Smooth muscle cell (in vitro differentiated cells): ENCODE data around the gene GNS. TPM values are rescaled to one million over a fixed set of nuclear protein-coding genes. Genes with fewer than 3 reads are reported as not detected.

Experiments
- DNase-seq: peaks from one replicate; lab custom pipeline; 2025; ENCODE audit not compliant: unreplicated experiment; lab: John Stamatoyannopoulos, UW
- H2AFZ ChIP-seq: fragments of 200-600 bp; sonication (generic); 2 replicates; pipeline ENCODE4 v1.6.0; 2016; ENCODE audit warnings: antibody characterized with exemption, low read depth, mild to moderate bottlenecking
- H3F3A ChIP-seq: fragments of 200-600 bp; sonication (generic); 2 replicates; pipeline ENCODE4 v1.6.0; 2017; ENCODE audit warnings: antibody characterized with exemption, low read depth
- H3K27ac ChIP-seq: fragments of 200-600 bp; sonication (generic); 2 replicates; pipeline ENCODE4 v1.5.1; 2016; ENCODE audit warnings: low read depth, mild to moderate bottlenecking
- H3K27me3 ChIP-seq: fragments of 200-600 bp; sonication (generic); 2 replicates; pipeline ENCODE4 v1.6.1; 2016; ENCODE audit warnings: low read depth, mild to moderate bottlenecking
- H3K36me3 ChIP-seq: fragments of 200-600 bp; sonication (generic); 2 replicates; pipeline ENCODE4 v1.5.1; 2016; ENCODE audit warnings: low read depth
- H3K4me1 ChIP-seq: fragments of 200-600 bp; sonication (generic); 2 replicates; pipeline ENCODE4 v1.5.1; 2016; ENCODE audit warnings: low read depth
- H3K4me2 ChIP-seq: fragments of 200-600 bp; sonication (generic); 2 replicates; pipeline ENCODE4 v1.6.0; 2016; ENCODE audit warnings: mild to moderate bottlenecking
- H3K4me3 ChIP-seq: fragments of 200-600 bp; sonication (generic); 2 replicates; pipeline ENCODE4 v1.5.1; 2016; ENCODE audit warnings: mild to moderate bottlenecking
- H3K79me2 ChIP-seq: fragments of 200-600 bp; sonication (generic); 2 replicates; pipeline ENCODE4 v1.6.0; 2016; ENCODE audit warnings: low read depth, mild to moderate bottlenecking
- H3K9ac ChIP-seq: fragments of 200-600 bp; sonication (generic); 2 replicates; pipeline ENCODE4 v1.6.0; 2016; ENCODE audit warnings: low read depth
- H3K9me3 ChIP-seq: fragments of 200-600 bp; sonication (generic); replicated peaks from 2 replicates; pipeline ENCODE4 v1.5.1; 2016; ENCODE audit warnings: low read depth
- H4K20me1 ChIP-seq: fragments of 200-600 bp; sonication (generic); 2 replicates; pipeline ENCODE4 v1.6.0; 2016; ENCODE audit warnings: low read depth
- CTCF ChIP-seq: fragments of 200-600 bp; sonication (generic); IDR thresholded peaks from 2 replicates; pipeline ENCODE4 v1.5.1; 2017; ENCODE audit warnings: borderline replicate concordance, mild to moderate bottlenecking, antibody characterized with exemption; ENCODE audit not compliant: insufficient read depth, poor library complexity, severe bottlenecking
- WGBS: methylation state at CpG from one replicate; pipeline ENCODE4 v1.1.7; 2016; ENCODE audit warnings: low lambda C conversion rate; 5-methylcytosine and 5-hydroxymethylcytosine counted together
- polyA plus RNA-seq: library from polyadenylated mRNA; unstranded; fragments of >200 nt; fragmentation: Nextera tagmentation; extraction: Ambion mirVana; gene quantifications from 2 replicates; pipeline ENCODE4 v1.2.1, GENCODE V29; 2016
- total RNA-seq: library from RNA; depleted of rRNA; stranded (reverse); fragments of >200 nt; gene quantifications from 2 replicates; pipeline ENCODE4 v1.2.3, GENCODE V29; 2014

GNS gene
- total and polyA plus RNA-seq, 2 experiments from 2014 or later, result 36.4 to 64.9 TPM

GRCh38 chr12:64735442-64735841 lies 23.8 kb downstream of the GNS start:
- no peak for TF ChIP-seq CTCF
- Histone ChIP-seq H3K27ac (no peak overlapping the region), H3K4me1 (no peaks in the 10 kb centered on the region), H3K4me3 (no peak overlapping the region), H4K20me1 (no peaks in the 10 kb centered on the region), H3F3A (peaks cover 2% of the 10 kb centered on the region), H3K36me3 (peaks cover 6% of the 10 kb centered on the region), H2AFZ (no peak overlapping the region), H3K9ac (no peak overlapping the region), H3K79me2 (no peaks in the 10 kb centered on the region), H3K9me3 (no peaks in the 10 kb centered on the region), H3K27me3 (no peaks in the 10 kb centered on the region), H3K4me2 (no peak overlapping the region)
- no peak for DNase-seq

GRCh38 chr12:64733857-64734256 lies 25.3 kb downstream of the GNS start:
- no peak overlapping the region for H3K27ac ChIP-seq
- H3K4me1 ChIP-seq, result no peaks in the 10 kb centered on the region
- no peak overlapping the region for H3K4me3 ChIP-seq
- H3K27me3 ChIP-seq, result no peaks in the 10 kb centered on the region
- 97% methylated on average over 4 of the region's 4 CpGs for WGBS
- no peaks in the 10 kb centered on the region for H3K9me3 ChIP-seq
- H4K20me1 ChIP-seq, result no peaks in the 10 kb centered on the region
- H3K4me2 ChIP-seq, result no peak overlapping the region
- no peaks in the 10 kb centered on the region for H3F3A ChIP-seq
- DNase-seq, result no peak
- H3K9ac ChIP-seq, result no peak overlapping the region
- TF ChIP-seq CTCF, result no peak
- no peak overlapping the region for H2AFZ ChIP-seq
- H3K36me3 ChIP-seq, result peaks cover 6% of the 10 kb centered on the region
- H3K79me2 ChIP-seq, result no peaks in the 10 kb centered on the region

GRCh38 chr12:64731683-64732082 lies 27.5 kb downstream of the GNS start:
- Histone ChIP-seq H3K9me3 (no peaks in the 10 kb centered on the region), H4K20me1 (no peaks in the 10 kb centered on the region), H3K4me1 (no peaks in the 10 kb centered on the region), H2AFZ (no peak overlapping the region), H3F3A (no peaks in the 10 kb centered on the region), H3K9ac (no peak overlapping the region), H3K4me2 (no peak overlapping the region), H3K4me3 (no peak overlapping the region), H3K27me3 (no peaks in the 10 kb centered on the region), H3K27ac (no peak overlapping the region), H3K79me2 (no peaks in the 10 kb centered on the region), H3K36me3 (peaks cover 6% of the 10 kb centered on the region)
- 96% methylated on average over 4 of the region's 4 CpGs for WGBS
- no peak for DNase-seq
- TF ChIP-seq CTCF, result no peak

GRCh38 chr12:64730588-64730969 lies 28.6 kb downstream of the GNS start:
- Histone ChIP-seq H3K27me3 (no peaks in the 10 kb centered on the region), H3F3A (no peaks in the 10 kb centered on the region), H3K4me3 (no peak overlapping the region), H3K27ac (no peak overlapping the region), H3K4me1 (no peaks in the 10 kb centered on the region), H3K9me3 (no peaks in the 10 kb centered on the region), H3K36me3 (peaks cover 6% of the 10 kb centered on the region), H3K79me2 (no peaks in the 10 kb centered on the region), H3K9ac (no peak overlapping the region), H2AFZ (no peak overlapping the region), H3K4me2 (no peak overlapping the region), H4K20me1 (no peaks in the 10 kb centered on the region)
- no peak for TF ChIP-seq CTCF
- no peak for DNase-seq
- 38% methylated on average over 2 of the region's 2 CpGs for WGBS
